HG03558 (cell line): Measurements from ENCODE around the gene MYO7A.

Experiments used
- ATAC-seq: cut with Tn5 transposase; IDR thresholded peaks from one replicate; pipeline ENCODE4 v1.9.1; 2021; ENCODE audit warnings: moderate number of reproducible peaks; ENCODE audit not compliant: unreplicated experiment; ENCODE audit errors: extremely low read depth

MYO7A gene

DNA sequence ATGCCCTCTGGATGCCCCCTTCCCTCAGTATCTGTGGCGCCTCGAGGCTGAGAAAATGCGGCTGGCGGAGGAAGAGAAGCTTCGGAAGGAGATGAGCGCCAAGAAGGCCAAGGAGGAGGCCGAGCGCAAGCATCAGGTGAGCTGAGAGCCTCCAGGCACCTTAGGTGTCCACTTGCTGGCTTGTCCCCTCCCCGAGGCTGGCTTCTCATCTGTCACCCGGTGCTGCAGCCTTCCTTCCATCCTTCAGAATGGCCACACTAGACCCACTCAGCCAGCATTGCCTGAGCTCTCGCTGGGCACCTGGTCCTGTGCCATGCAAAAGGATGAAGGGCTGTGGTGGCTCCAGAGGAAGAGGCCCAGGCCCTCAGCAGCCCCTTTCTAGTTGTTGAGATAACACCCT is 52.3 kb downstream of the MYO7A start:
- ATAC-seq: no peak

DNA sequence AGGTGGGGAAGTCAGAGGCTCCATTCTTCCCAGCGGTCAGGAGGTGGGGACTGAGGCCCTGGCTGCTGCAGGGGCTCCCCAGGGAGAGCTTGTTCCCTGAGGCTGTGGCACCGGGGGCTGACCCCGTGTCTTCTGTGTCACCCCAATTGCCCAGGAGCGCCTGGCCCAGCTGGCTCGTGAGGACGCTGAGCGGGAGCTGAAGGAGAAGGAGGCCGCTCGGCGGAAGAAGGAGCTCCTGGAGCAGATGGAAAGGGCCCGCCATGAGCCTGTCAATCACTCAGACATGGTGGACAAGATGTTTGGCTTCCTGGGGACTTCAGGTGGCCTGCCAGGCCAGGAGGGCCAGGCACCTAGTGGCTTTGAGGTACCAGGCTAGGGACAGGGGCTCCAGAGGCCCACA is 53.2 kb downstream of the MYO7A start:
- no peak for ATAC-seq

DNA sequence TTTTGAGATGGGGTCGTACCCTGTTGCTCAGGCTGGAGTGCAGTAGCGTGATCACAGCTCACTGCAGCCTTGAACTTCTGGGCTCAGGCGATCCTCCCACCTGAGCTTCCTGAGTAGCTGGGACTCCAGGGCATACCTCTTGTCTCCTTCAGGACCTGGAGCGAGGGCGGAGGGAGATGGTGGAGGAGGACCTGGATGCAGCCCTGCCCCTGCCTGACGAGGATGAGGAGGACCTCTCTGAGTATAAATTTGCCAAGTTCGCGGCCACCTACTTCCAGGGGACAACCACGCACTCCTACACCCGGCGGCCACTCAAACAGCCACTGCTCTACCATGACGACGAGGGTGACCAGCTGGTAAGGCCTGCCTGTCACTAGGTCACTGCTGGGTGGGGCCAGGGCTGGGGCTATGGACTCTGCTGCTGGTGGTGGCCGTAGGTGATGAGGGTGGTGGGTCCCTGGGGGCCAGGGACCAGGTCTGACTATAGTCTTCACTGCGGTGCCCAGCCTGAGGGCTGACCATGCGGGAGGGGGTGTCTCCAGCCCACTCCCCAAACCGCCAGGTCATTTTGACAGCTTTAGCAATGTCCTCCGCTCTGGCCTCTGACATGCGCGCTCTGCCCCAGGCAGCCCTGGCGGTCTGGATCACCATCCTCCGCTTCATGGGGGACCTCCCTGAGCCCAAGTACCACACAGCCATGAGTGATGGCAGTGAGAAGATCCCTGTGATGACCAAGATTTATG is 53.9 kb downstream of the MYO7A start:
- no peak for ATAC-seq

DNA sequence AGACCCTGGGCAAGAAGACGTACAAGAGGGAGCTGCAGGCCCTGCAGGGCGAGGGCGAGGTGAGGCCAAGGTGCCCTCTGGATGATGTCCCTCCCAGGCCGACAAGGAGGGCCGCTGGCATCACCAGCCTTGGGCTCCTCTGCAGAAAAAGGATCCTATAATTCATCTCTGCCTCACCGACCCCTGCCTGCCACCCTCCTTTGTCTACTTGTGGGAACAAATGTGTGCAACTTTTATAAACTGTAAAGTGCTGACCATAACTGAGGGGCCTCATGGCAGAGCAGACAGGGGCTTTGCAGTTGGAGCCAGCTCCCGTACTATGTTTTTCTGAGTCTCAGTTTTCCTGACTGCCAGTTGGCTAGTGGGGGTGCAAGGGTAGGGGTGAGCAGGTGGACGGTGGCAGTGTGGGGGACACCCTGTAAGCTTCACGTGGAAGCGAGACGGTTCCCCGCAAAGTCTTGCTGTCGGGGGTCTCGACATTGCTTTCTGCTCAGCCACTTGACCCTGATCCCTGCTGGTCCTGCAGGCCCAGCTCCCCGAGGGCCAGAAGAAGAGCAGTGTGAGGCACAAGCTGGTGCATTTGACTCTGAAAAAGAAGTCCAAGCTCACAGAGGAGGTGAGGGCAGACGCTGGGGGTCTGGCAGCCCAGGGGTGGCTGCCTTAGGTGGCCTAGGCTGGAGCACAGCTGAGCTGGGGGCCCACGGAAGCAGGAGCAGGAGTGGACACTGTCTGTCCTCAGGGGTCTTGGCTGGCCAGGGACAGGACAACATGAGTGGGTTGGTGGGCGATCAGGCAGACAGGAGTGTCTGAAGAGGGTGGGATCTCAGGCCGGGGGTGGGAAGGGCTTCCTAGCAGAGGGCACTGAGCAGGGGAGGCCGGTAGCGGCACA is 54.7 kb downstream of the MYO7A start:
- no peak for ATAC-seq

DNA sequence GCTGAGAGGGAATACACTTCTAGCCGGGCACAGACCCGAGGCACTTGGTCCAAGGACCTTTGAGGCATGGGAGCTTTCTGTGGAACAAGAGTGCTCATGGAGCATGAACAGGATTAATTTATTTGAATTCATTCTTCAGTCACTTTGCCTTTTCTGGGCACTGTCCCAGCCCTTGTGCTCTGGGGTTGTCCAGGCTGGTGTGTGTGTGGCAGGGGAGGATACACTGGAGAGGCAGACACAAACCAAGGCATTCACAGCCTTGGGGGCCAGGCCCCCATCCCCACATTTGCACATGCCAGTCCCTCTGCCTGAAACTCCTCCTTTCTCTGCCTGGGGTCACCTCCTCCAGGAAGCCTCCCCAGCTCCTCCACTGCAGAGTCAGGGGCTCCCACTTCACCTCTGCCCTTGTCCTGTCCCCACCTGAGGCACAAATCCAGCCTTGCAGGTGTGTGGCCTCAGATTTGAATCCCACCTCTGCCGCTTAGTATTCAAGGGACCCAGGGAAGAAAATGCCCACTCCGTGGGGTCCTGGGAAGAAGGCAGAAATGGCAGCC is 55.5 kb downstream of the MYO7A start:
- no peak for ATAC-seq

DNA sequence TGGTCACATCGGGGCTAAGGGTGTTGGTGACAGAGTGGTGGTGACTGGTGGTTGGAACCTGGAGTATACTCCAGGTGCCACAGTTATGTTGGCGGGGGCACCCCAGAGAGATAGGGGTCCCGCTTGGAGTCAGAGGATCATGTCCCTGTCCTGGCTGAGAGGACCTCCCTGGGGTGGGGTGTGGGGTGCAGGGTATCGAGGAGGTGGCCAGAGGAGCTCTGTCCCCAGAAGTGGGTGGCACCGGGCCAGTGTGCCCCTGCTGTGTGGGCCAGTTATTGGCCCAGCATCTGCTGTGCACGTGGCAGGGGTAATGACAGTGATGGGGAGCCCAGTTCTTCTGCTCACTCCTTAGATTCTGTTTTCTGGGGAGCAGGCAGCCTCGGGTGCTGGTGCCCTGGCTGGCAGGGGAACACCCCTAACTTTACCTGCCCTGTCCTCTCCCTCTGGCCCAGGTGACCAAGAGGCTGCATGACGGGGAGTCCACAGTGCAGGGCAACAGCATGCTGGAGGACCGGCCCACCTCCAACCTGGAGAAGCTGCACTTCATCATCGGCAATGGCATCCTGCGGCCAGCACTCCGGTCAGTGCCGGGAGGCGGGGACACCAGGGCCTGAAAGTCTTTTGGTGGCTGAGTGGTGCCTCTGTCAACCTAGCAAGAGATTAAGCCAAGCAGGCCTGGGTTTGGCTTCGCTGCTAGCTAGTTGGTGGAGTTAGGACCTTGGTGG is 56.3 kb downstream of the MYO7A start:
- ATAC-seq: no peak

DNA sequence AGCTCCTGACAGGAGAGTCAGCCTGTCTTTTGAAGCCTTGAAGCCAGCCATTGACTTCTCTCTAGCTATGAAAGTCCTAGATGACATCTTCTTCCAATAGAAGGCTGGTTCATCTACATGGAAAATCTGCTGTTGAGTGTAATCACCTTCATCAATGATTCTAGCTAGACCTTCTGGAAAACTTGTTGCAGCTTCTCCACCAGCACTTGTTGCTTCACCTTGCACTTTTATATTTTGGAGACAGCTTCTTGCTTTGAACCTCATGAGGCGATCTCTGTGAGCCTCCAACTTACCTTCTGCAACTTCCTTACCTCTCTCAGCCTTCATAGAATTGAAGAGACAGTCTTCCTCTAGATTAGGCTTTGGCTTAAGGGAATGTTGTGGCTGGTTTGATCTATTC is 58.3 kb downstream of the MYO7A start:
- no peak for ATAC-seq

DNA sequence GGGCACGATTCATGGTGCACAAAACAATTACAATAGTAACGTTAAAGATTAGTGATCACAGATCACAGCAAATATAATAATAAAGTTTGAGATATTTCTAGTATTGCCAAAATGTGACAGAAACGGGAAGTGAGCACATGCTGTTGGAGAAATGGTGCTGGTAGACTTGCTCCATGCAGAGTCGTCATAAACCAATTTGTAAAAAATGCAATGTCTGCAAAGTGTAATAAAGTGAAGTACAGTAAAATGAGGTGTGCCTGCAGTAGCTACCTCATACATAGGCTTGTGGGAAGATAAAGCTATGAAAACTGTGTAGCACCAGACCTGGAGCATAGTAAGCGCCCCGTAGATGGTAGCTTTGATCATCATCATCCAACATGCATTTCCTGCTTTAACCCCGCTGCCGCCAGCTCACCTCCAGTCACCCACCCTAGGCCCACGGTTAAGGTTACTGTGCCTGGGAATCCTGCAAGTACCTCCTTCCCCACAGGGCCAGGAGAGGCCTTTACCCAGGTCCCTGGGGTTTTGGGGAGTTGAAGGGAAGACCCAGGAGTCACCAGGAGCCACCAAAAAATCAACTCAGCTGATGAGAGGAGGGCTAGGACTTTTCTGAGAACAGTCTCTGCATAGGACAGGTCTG is 59.2 kb downstream of the MYO7A start:
- no peak for ATAC-seq

DNA sequence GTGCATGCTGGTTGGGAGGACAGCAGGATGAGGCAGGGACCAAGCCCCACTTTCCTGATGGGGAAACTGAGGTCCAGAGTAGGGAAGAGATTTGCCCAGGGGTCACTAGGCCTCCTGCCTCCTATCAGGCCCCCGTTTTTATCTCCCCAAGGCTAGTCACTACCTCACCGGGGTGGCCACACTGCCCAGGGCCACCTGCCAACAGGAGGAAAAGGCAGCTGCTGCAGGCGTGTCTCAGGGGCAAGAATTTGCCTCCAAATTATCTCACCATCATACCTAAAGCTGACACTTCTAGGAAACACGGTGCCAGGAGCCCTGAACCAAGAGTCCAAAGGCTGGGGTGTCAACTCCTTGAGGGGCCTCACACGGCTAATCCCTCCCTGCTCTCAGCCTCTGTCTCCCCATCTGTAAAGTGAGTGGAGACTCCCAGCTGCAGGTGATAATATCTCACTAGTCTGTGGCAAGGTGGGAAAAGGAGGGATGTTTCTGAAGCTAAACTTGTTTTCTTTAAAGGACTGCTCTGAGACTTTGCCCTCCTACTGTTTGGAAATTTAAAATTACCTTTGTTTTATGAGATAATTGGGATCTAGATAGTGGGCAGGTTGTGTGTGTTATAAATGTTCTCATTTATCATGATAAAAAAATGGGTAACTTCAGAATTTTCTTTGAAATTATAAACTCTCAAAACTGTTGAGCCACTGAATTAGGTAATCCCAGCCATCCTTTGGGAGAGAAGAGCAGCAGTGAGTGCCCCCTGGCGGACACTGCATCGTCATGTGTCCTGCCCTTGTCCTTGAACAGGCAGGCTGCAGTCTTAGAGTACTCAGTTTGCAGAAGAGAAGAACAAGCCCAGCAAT is 60.0 kb downstream of the MYO7A start:
- no peak for ATAC-seq

DNA sequence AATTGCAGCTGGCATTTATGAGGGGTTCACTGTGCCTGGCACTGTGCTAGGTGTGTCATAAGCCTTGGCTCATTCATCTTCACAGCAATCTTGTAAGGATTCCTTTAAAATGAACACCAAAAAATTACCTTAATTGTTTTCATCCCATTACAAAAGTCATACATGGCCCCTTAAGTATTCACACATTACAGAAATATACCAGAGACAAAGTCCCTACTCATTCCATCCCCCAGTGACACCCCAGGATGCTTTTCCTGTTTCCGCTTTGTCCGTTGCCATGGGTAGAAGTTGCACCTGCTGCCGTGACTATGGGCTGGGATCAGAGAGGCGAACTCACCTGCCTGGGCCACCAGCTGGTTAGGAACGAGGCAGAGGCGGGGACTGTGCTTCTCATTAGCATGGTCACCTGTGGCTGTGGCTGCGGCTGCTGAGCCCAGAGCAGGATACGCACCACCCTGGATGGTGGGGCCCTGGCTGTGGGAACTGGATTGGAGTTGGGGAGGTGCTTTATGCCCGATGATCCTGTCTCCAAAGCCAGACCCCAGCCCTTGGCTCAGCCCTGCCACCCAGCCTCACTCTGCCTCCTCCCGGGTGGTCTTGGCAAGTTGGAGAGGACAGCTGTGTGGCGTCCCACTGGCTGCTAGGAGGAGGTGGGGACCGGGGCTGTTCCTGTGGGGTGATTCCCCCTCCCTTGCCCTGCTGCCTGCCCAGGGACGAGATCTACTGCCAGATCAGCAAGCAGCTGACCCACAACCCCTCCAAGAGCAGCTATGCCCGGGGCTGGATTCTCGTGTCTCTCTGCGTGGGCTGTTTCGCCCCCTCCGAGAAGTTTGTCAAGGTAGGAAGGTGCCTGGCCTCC is 60.8 kb downstream of the MYO7A start:
- no peak for ATAC-seq

DNA sequence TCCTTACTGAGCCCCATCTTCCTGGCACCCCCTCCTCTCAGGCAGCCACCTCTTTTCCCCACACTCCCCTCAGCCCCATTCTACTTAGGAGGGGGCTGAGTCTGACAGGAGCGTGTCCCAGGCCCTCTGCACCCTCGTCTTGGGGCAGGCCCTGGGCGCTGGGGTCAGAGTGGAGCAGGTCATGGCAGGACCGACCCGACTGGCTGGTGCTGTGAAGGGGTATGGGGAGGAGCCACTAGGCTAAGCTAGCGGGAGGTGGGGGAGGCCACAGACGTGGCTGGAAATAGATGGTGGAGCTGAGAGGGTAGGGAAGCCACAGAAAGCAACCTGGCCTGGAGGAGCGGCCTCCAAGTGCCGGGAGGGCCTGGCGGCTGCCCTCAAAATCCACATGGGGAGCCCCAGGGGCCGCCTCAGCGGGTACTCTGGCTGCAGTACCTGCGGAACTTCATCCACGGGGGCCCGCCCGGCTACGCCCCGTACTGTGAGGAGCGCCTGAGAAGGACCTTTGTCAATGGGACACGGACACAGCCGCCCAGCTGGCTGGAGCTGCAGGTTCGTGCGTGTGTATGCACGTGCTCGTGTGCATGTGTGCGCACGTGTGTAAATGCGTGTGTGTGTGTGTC is 61.7 kb downstream of the MYO7A start:
- no peak for ATAC-seq

DNA sequence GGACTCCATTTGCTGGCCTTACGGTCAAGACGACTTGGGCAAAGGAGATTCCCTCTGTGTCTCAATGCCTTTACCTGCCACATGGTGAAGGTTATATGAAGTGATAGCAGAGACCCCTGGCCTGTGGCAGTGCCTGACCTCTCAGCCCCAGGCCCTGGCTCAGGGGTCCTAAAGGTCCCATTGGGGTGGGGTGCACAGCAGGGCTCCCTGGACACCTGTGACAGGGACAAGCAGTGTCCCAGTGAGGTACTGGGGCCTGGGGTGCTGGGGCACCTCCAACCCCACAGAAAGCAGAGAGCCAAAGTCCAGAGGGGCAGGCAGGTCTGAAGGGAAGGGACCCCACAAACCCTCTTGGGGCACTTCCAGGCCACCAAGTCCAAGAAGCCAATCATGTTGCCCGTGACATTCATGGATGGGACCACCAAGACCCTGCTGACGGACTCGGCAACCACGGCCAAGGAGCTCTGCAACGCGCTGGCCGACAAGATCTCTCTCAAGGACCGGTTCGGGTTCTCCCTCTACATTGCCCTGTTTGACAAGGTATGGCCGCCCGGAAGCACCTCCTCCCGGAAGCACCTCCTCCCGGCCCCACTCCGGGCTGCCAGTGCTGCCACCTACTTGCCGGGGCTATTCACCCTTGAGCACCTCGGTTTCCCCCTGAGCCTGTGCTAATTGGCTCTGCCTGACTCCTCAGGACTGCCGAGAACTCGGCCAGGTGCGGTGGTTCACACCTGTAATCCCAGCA is 62.5 kb downstream of the MYO7A start:
- ATAC-seq: no peak

DNA sequence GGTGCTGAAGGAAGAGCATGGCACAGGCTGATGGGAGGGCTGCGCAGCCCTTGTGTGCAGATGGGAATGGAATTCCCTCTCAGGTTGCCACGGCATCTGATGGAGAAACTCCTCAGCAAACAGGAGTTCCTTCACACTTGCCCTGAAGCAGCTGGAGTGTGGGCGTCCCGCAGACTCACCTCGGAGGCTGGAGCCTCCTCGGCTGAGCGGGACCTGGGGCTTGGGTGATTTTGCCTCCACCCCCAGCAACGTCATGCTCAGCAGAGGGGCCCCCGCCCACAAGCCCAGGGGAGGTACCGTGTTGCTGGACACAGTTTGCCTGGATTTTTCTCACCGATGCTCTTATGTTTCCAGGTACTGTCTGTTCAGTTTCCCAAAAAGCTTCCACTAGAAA is 63.4 kb downstream of the MYO7A start:
- ATAC-seq: no peak

DNA sequence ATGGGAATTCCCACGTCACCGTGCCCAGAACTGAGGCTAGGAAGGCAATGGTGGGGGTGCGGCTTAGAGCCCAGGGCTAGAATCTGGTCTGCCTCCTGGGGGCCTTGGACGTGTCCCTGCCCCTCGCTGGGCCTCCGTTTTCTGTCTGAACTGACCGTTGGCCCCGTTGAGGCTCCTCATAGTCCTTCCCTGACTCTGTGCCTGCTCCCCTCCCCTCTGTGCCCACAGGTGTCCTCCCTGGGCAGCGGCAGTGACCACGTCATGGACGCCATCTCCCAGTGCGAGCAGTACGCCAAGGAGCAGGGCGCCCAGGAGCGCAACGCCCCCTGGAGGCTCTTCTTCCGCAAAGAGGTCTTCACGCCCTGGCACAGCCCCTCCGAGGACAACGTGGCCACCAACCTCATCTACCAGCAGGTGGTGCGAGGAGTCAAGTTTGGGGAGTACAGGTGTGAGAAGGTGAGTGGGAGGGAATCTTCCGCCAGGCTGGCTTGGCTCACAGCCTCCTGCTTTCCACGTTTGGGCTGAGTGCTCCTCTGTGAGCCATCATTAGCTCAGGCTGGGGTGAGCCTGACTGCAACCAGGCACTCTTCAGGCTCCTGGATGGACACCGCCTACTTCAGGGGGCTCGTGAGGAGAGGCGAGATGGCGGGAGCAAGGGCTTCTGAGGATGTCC is 63.9 kb downstream of the MYO7A start:
- no peak for ATAC-seq

DNA sequence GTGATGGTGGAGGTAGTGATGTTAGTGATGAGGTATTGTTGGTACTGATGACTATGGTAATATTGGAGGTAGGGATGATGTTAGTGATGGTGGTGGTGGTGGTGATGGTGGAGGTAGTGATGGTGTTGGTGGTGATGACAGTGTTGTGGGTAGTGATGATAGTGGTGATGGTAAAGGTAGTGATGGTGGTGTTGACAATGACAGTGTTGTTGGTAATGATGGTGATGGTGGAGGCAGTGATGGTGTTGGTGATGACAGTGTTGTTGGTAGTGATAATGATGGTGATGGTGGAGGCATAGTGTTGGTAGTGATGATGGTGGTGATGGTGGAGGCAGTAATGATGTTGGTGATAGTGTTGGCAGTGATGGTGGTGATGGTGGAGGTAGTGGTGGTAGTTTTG is 65.1 kb downstream of the MYO7A start:
- ATAC-seq: no peak

DNA sequence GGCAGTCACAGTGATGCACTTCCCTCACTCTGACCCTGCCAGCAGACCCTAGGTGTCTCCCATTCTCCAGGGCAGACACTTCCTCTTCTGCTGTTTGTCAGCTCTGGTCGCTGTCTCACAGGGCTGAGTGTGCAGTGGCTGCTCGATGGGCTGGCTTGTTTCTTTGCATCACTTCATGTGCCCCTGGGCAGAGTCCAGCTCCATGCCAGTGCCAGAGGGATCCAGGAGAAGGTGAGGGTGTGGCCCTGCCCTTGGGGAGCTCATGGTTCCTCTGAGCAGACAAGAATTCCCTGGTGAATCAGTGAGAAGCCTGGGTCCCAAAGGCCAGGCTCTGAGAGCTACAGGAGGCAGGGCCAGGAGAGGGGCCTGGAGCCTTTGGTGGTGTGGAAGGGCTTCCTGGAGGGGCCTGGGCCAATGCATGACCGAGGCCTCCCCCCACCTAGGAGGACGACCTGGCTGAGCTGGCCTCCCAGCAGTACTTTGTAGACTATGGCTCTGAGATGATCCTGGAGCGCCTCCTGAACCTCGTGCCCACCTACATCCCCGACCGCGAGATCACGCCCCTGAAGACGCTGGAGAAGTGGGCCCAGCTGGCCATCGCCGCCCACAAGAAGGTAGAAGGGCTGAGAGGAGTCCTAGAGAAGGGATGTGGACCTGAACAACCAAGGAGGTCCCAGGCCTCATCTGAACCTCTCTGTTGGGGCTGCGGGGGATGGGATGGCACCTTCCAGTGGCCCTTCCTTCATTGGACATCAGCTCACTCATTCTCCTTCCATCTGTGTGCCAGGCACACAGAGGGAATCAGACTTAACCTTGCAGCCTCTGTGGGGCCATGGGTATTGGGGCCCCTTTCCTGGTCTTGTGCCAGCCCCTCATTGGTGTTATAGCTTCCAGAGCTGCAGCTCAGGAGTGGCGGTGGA is 66.1 kb downstream of the MYO7A start:
- ATAC-seq: no peak
